Smooth muscle cell (in vitro differentiated cells): ENCODE results near the gene FOXO1. TPM values are rescaled to one million over a fixed set of nuclear protein-coding genes. Genes with fewer than 3 reads are reported as not detected.

ENCODE experiments used
- DNase-seq: peaks from one replicate; lab custom pipeline; 2025; ENCODE audit not compliant: unreplicated experiment; lab: John Stamatoyannopoulos, UW
- H2AFZ ChIP-seq: fragments of 200-600 bp; sonication (generic); 2 replicates; pipeline ENCODE4 v1.6.0; 2016; ENCODE audit warnings: antibody characterized with exemption, low read depth, mild to moderate bottlenecking
- H3F3A ChIP-seq: fragments of 200-600 bp; sonication (generic); 2 replicates; pipeline ENCODE4 v1.6.0; 2017; ENCODE audit warnings: antibody characterized with exemption, low read depth
- H3K27ac ChIP-seq: fragments of 200-600 bp; sonication (generic); 2 replicates; pipeline ENCODE4 v1.5.1; 2016; ENCODE audit warnings: low read depth, mild to moderate bottlenecking
- H3K27me3 ChIP-seq: fragments of 200-600 bp; sonication (generic); 2 replicates; pipeline ENCODE4 v1.6.1; 2016; ENCODE audit warnings: low read depth, mild to moderate bottlenecking
- H3K36me3 ChIP-seq: fragments of 200-600 bp; sonication (generic); 2 replicates; pipeline ENCODE4 v1.5.1; 2016; ENCODE audit warnings: low read depth
- H3K4me1 ChIP-seq: fragments of 200-600 bp; sonication (generic); 2 replicates; pipeline ENCODE4 v1.5.1; 2016; ENCODE audit warnings: low read depth
- H3K4me2 ChIP-seq: fragments of 200-600 bp; sonication (generic); 2 replicates; pipeline ENCODE4 v1.6.0; 2016; ENCODE audit warnings: mild to moderate bottlenecking
- H3K4me3 ChIP-seq: fragments of 200-600 bp; sonication (generic); 2 replicates; pipeline ENCODE4 v1.5.1; 2016; ENCODE audit warnings: mild to moderate bottlenecking
- H3K79me2 ChIP-seq: fragments of 200-600 bp; sonication (generic); 2 replicates; pipeline ENCODE4 v1.6.0; 2016; ENCODE audit warnings: low read depth, mild to moderate bottlenecking
- H3K9ac ChIP-seq: fragments of 200-600 bp; sonication (generic); 2 replicates; pipeline ENCODE4 v1.6.0; 2016; ENCODE audit warnings: low read depth
- H3K9me3 ChIP-seq: fragments of 200-600 bp; sonication (generic); replicated peaks from 2 replicates; pipeline ENCODE4 v1.5.1; 2016; ENCODE audit warnings: low read depth
- H4K20me1 ChIP-seq: fragments of 200-600 bp; sonication (generic); 2 replicates; pipeline ENCODE4 v1.6.0; 2016; ENCODE audit warnings: low read depth
- WGBS: methylation state at CpG from one replicate; pipeline ENCODE4 v1.1.7; 2016; ENCODE audit warnings: low lambda C conversion rate; 5-methylcytosine and 5-hydroxymethylcytosine counted together
- polyA plus RNA-seq: library from polyadenylated mRNA; unstranded; fragments of >200 nt; fragmentation: Nextera tagmentation; extraction: Ambion mirVana; gene quantifications from 2 replicates; pipeline ENCODE4 v1.2.1, GENCODE V29; 2016
- total RNA-seq: library from RNA; depleted of rRNA; stranded (reverse); fragments of >200 nt; gene quantifications from 2 replicates; pipeline ENCODE4 v1.2.3, GENCODE V29; 2014
- TF ChIP-seq, protein P1 (sequence below): fragments of 200-600 bp; sonication (generic); IDR thresholded peaks from 2 replicates; pipeline ENCODE4 v1.5.1; 2017; ENCODE audit warnings: borderline replicate concordance, mild to moderate bottlenecking, antibody characterized with exemption; ENCODE audit not compliant: insufficient read depth, poor library complexity, severe bottlenecking

FOXO1 gene
- total and polyA plus RNA-seq, 2 experiments from 2014 or later, result 17.0 to 19.9 TPM

DNA sequence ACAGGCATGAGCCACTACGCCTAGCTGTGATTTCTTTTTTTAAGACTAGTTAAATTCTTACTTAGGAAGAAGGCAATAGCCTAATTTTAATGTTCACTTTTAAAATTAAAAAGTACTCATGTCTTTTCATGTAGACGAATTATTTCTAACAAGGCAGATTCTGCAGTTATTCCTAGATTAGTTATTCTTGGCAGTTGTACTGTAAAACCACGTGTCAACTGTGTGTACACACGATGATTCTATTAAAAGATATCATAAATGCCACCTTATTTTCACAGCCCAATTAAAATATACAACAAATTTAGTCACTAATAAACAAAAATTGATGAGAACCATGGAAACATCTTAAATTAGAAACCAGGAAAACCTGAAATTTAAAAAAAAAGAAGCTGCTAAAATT is 10.6 kb upstream of the FOXO1 start:
- H3K79me2 ChIP-seq, result no peaks in the 10 kb centered on the region
- H3K4me1 ChIP-seq, result peaks cover 5% of the 10 kb centered on the region
- H4K20me1 ChIP-seq, result no peaks in the 10 kb centered on the region
- H3F3A ChIP-seq, result no peaks in the 10 kb centered on the region
- H3K4me2 ChIP-seq, result no peak overlapping the region
- no peak overlapping the region for H3K27ac ChIP-seq
- no peaks in the 10 kb centered on the region for H3K9me3 ChIP-seq
- WGBS, result 95% methylated on average over 4 of the region's 4 CpGs
- H3K9ac ChIP-seq, result no peak overlapping the region
- no peak for DNase-seq
- no peak overlapping the region for H2AFZ ChIP-seq
- no peaks in the 10 kb centered on the region for H3K36me3 ChIP-seq
- no peaks in the 10 kb centered on the region for H3K27me3 ChIP-seq
- TF ChIP-seq, protein P1, sequence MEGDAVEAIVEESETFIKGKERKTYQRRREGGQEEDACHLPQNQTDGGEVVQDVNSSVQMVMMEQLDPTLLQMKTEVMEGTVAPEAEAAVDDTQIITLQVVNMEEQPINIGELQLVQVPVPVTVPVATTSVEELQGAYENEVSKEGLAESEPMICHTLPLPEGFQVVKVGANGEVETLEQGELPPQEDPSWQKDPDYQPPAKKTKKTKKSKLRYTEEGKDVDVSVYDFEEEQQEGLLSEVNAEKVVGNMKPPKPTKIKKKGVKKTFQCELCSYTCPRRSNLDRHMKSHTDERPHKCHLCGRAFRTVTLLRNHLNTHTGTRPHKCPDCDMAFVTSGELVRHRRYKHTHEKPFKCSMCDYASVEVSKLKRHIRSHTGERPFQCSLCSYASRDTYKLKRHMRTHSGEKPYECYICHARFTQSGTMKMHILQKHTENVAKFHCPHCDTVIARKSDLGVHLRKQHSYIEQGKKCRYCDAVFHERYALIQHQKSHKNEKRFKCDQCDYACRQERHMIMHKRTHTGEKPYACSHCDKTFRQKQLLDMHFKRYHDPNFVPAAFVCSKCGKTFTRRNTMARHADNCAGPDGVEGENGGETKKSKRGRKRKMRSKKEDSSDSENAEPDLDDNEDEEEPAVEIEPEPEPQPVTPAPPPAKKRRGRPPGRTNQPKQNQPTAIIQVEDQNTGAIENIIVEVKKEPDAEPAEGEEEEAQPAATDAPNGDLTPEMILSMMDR, result no peak
- no peak overlapping the region for H3K4me3 ChIP-seq

DNA sequence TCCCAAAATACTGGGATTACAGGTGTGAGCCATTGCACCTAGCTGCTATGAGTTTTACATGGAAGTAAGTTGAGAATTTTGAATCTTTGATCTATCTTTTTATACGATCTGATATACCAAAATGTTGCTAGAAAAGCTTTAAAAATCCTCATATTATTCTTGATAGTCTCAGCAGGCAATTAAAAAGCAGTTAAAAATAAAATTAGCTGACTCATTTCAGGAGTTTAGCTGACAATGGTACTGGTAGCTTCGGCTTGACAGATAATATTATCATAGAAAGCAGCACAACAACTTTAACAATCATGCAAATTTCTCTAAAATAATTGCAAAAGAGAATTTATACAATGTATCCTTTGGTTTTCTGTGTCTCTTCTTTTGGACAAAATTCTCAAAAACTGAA is 9.6 kb upstream of the FOXO1 start:
- no peak for DNase-seq
- no peak overlapping the region for H3K4me2 ChIP-seq
- H3K27ac ChIP-seq, result no peak overlapping the region
- H3F3A ChIP-seq, result no peaks in the 10 kb centered on the region
- H2AFZ ChIP-seq, result no peak overlapping the region
- TF ChIP-seq, protein P1, result no peak
- H3K4me1 ChIP-seq, result peaks cover 6% of the 10 kb centered on the region
- no peak overlapping the region for H3K9ac ChIP-seq
- H4K20me1 ChIP-seq, result no peaks in the 10 kb centered on the region
- H3K36me3 ChIP-seq, result no peaks in the 10 kb centered on the region
- 85% methylated on average over 2 of the region's 2 CpGs for WGBS
- H3K9me3 ChIP-seq, result no peaks in the 10 kb centered on the region
- no peaks in the 10 kb centered on the region for H3K79me2 ChIP-seq
- no peak overlapping the region for H3K4me3 ChIP-seq
- H3K27me3 ChIP-seq, result no peaks in the 10 kb centered on the region

DNA sequence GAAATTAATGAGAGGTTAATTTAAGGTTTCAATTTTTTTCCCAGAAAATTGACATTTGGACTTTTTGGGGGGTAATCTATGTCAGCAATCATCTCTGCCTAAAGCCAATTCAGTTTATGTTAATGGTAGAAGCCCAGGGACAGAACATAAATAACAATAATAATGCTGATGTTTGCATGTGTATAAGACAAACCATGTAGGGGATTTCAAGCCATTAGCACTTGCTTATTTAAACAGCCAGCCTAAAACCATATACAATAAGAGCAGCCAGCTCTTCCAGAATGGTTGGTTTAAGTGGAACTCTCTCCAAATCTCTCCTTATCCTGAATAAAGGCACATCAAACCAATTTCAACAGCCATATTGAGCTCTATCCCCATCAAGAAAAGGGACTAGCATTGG is 7.0 kb upstream of the FOXO1 start:
- Histone ChIP-seq H3K4me2 (no peak overlapping the region), H3F3A (no peaks in the 10 kb centered on the region), H2AFZ (no peak overlapping the region), H3K79me2 (no peaks in the 10 kb centered on the region), H3K27ac (no peak overlapping the region), H3K36me3 (no peaks in the 10 kb centered on the region), H3K9ac (no peak overlapping the region), H4K20me1 (no peaks in the 10 kb centered on the region), H3K4me1 (peaks cover 6% of the 10 kb centered on the region), H3K27me3 (no peaks in the 10 kb centered on the region), H3K4me3 (no peak overlapping the region), H3K9me3 (no peaks in the 10 kb centered on the region)
- TF ChIP-seq, protein P1, result no peak
- no peak for DNase-seq

DNA sequence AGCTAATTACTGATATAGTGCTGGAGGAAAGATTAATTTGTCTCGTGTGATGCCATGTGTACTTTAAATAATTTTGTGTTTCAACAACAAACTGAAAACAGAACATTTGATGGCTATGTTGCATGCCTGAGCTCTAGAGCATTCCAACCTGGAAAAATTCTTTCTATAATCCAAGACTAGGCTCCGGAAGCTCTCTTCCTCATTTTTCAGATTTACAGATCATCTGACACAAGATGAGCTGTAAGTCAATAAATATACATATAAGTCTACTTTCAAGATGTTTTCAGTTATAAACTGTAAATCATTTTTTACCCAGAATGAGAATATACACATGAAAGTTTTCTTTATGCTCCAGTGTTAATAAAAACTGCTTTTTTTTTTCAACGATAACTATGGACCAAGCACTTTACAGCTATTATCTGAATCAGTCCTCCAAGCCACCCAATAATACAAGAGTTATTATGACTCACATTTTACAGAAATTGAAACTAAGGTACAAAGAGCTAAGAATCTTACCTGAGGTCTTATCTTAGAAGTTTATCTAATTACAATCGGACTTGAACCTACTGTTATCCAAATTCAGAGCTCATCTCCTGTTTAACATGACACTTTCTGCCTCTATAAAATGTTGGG is 6.4 kb upstream of the FOXO1 start:
- no peak for DNase-seq
- Histone ChIP-seq H3K4me3 (no peak overlapping the region), H3F3A (no peaks in the 10 kb centered on the region), H3K27ac (no peak overlapping the region), H3K9me3 (no peaks in the 10 kb centered on the region), H3K36me3 (no peaks in the 10 kb centered on the region), H2AFZ (no peak overlapping the region), H3K79me2 (no peaks in the 10 kb centered on the region), H4K20me1 (no peaks in the 10 kb centered on the region), H3K27me3 (no peaks in the 10 kb centered on the region), H3K4me1 (peaks cover 6% of the 10 kb centered on the region), H3K4me2 (no peak overlapping the region), H3K9ac (no peak overlapping the region)
- WGBS, result 64% methylated on average over 4 of the region's 4 CpGs
- TF ChIP-seq, protein P1, result no peak
